Endothelial cell (in vitro differentiated cells): Measurements from ENCODE around the gene ATP10B. TPM values are rescaled to one million over a fixed set of nuclear protein-coding genes. Genes with fewer than 3 reads are reported as not detected.

Experiments used
- DNase-seq: peaks from one replicate; pipeline ENCODE4 v3.0.0; 2021; ENCODE audit warnings: low spot score
- H3K27ac Mint-ChIP-seq: one replicate; pipeline ENCODE4 v1.8.0; 2021; ENCODE audit warnings: mixed read lengths, inconsistent platforms; ENCODE audit not compliant: unreplicated experiment
- H3K27me3 Mint-ChIP-seq: one replicate; pipeline ENCODE4 v1.8.0; 2021; ENCODE audit warnings: mild to moderate bottlenecking, moderate library complexity, mixed read lengths, inconsistent platforms; ENCODE audit not compliant: unreplicated experiment
- H3K36me3 Mint-ChIP-seq: one replicate; pipeline ENCODE4 v1.8.0; 2021; ENCODE audit warnings: mild to moderate bottlenecking, low read depth, mixed read lengths, inconsistent platforms; ENCODE audit not compliant: unreplicated experiment
- H3K4me1 Mint-ChIP-seq: one replicate; pipeline ENCODE4 v1.8.0; 2021; ENCODE audit warnings: mild to moderate bottlenecking, mixed read lengths, inconsistent platforms; ENCODE audit not compliant: unreplicated experiment
- H3K4me3 Mint-ChIP-seq: one replicate; pipeline ENCODE4 v1.8.0; 2021; ENCODE audit warnings: mild to moderate bottlenecking, mixed read lengths, inconsistent platforms; ENCODE audit not compliant: unreplicated experiment
- H3K9me3 Mint-ChIP-seq: one replicate; pipeline ENCODE4 v1.8.0; 2021; ENCODE audit warnings: mixed read lengths, inconsistent platforms; ENCODE audit not compliant: unreplicated experiment
- CTCF ChIP-seq: fragments of 200-600 bp; sonication (generic); IDR thresholded peaks from one replicate; pipeline ENCODE4 v1.5.0; 2021; ENCODE audit warnings: antibody characterized with exemption; ENCODE audit not compliant: unreplicated experiment
- total RNA-seq: library from RNA; stranded (reverse); fragmentation: NEBNext Ultra II Directional; extraction: Animal tissue kit (Norgen Biotek cat#: 25700); gene quantifications from one replicate; pipeline ENCODE4 v1.2.1, GENCODE V29; 2021; ENCODE audit not compliant: unreplicated experiment

Gene ATP10B
- total RNA-seq, 1 donor from 2014 or later = not detected

GRCh38 chr5:160869989-160870521 is 18.0 kb upstream of the ATP10B start:
- H3K27me3 Mint-ChIP-seq = no peaks in the 10 kb centered on the region
- peaks cover 3% of the 10 kb centered on the region for H3K4me1 Mint-ChIP-seq
- no peak for DNase-seq
- TF ChIP-seq CTCF = no peak
- no peaks in the 10 kb centered on the region for H3K36me3 Mint-ChIP-seq
- H3K9me3 Mint-ChIP-seq = no peaks in the 10 kb centered on the region
- H3K27ac Mint-ChIP-seq = no peak overlapping the region
- H3K4me3 Mint-ChIP-seq = no peak overlapping the region

- Mint-ChIP-seq H3K4me3 (no peak overlapping the region), H3K4me1 (no peaks in the 10 kb centered on the region), H3K27me3 (no peaks in the 10 kb centered on the region), H3K36me3 (no peaks in the 10 kb centered on the region), H3K9me3 (no peaks in the 10 kb centered on the region), H3K27ac (no peak overlapping the region)
- no peak for DNase-seq
- no peak for TF ChIP-seq CTCF
These were observed 16.0 kb upstream of the ATP10B start for GRCh38 chr5:160867976-160868375.

- Mint-ChIP-seq H3K4me1 (no peaks in the 10 kb centered on the region), H3K27ac (no peak overlapping the region), H3K4me3 (no peak overlapping the region), H3K27me3 (no peaks in the 10 kb centered on the region), H3K9me3 (no peaks in the 10 kb centered on the region), H3K36me3 (no peaks in the 10 kb centered on the region)
- no peak for TF ChIP-seq CTCF
- DNase-seq = no peak
These were observed 560 bp downstream of the ATP10B start for GRCh38 chr5:160851451-160851850.

GRCh38 chr5:160850421-160850820 is 1.6 kb downstream of the ATP10B start:
- Mint-ChIP-seq H3K4me1 (no peaks in the 10 kb centered on the region), H3K4me3 (no peak overlapping the region), H3K36me3 (no peaks in the 10 kb centered on the region), H3K27ac (no peak overlapping the region), H3K9me3 (no peaks in the 10 kb centered on the region), H3K27me3 (no peaks in the 10 kb centered on the region)
- DNase-seq = no peak
- TF ChIP-seq CTCF = no peak

GRCh38 chr5:160847526-160848085 is 4.4 kb downstream of the ATP10B start:
- Mint-ChIP-seq H3K27me3 (no peaks in the 10 kb centered on the region), H3K4me3 (no peak overlapping the region), H3K27ac (no peak overlapping the region), H3K36me3 (no peaks in the 10 kb centered on the region), H3K9me3 (no peaks in the 10 kb centered on the region), H3K4me1 (no peaks in the 10 kb centered on the region)
- no peak for DNase-seq
- no peak for TF ChIP-seq CTCF
